Mucosa of descending colon (tissue), 3 donors: ENCODE results near the gene SF3A2. TPM values are rescaled to one million over a fixed set of nuclear protein-coding genes. Genes with fewer than 3 reads are reported as not detected.

ENCODE experiments used
- ATAC-seq: fragments of 200-7000 bp; cut with Tn5 transposase; one replicate; pipeline ENCODE4 v1.9.1; 2020; ENCODE audit warnings: mild to moderate bottlenecking, moderate library complexity
- DNase-seq, 3 donors: peaks; one replicate each; pipeline ENCODE4 v3.0.0-alpha.2; 2020
- H3K36me3 ChIP-seq: fragments of 200-600 bp; one replicate; pipeline ENCODE4 v1.8.0; 2021; ENCODE audit warnings: low read depth, mild to moderate bottlenecking
- H3K4me1 ChIP-seq: fragments of 200-600 bp; one replicate; pipeline ENCODE4 v1.8.0; 2021; ENCODE audit warnings: low read depth, mild to moderate bottlenecking
- H3K4me3 ChIP-seq: fragments of 200-600 bp; one replicate; pipeline ENCODE4 v1.8.0; 2021; ENCODE audit warnings: mild to moderate bottlenecking
- H3K9me3 ChIP-seq: fragments of 200-600 bp; one replicate; pipeline ENCODE4 v1.8.0; 2021; ENCODE audit warnings: mild to moderate bottlenecking
- CTCF ChIP-seq: fragments of 200-600 bp; IDR thresholded peaks from one replicate; pipeline ENCODE4 v1.8.0; 2022; ENCODE audit warnings: antibody characterized with exemption, mild to moderate bottlenecking
- intact Hi-C, 2 donors: fragments of 100-400 bp; cut with DNase I in 1 of 2; cut with micrococcal nuclease in 1 of 2; formaldehyde crosslinking; loops; one replicate each; pipeline versions ENCODE4 v1.11.0 to v1.11.1; 2022; cut with DNase I, micrococcal nuclease
- total RNA-seq, 3 donors: library from RNA; stranded (reverse); fragmentation: NEBNext Ultra II Directional in 2 of 3; extraction: Animal tissue kit (Norgen Biotek cat#: 25700) in 2 of 3; gene quantifications; one replicate each; pipeline versions ENCODE4 v1.2.1 to v1.2.4, GENCODE V29; 2021 to 2023
- donor health status: DM: no; HTN: no; CAD: no; lungs with moderate emphysema.
- donor health status: DM: no; HTN: no; CAD: no.
- donor health status: DM: no; HTN: yes; CAD: no.

The SF3A2 gene
- total RNA-seq, 3 donors from 2014 or later, result 60.6 to 81.2 (median 68.2) TPM

GRCh38 chr19:2274185-2274711, 37.6 kb downstream of the SF3A2 start:
- Histone ChIP-seq H3K9me3 (no peaks in the 10 kb centered on the region), H3K36me3 (no peaks in the 10 kb centered on the region), H3K4me1 (peaks cover 56% of the 10 kb centered on the region), H3K4me3 (no peak overlapping the region)
- intact Hi-C loops, result loop anchor here (5.0 to 10.0 kb wide), 2 partner anchors 37 to 119 kb away; partner anchors contain the start of genes AP3D1 (in 1 of the 2), PLEKHJ1 (in 1 of the 2) and SF3A2 (in 1 of the 2)
- TF ChIP-seq CTCF, result no peak
- DNase-seq, result peak in 1 of 3 donors; percentile 33
- no peak for ATAC-seq

GRCh38 chr19:2274931-2275535, 38.4 kb downstream of the SF3A2 start:
- Histone ChIP-seq H3K4me1 (peaks cover 56% of the 10 kb centered on the region), H3K9me3 (no peaks in the 10 kb centered on the region), H3K4me3 (no peak overlapping the region), H3K36me3 (no peaks in the 10 kb centered on the region)
- intact Hi-C loops, result loop anchor here (5.0 to 10.0 kb wide), 2 partner anchors 38 to 120 kb away; partner anchors contain the start of genes AP3D1 (in 1 of the 2), PLEKHJ1 (in 1 of the 2) and SF3A2 (in 1 of the 2)
- peak; percentile 39 for ATAC-seq
- TF ChIP-seq CTCF, result peak; percentile 51
- peak; percentile 73 to 84 (median 84) for DNase-seq

- Histone ChIP-seq H3K36me3 (no peaks in the 10 kb centered on the region), H3K4me1 (peaks cover 56% of the 10 kb centered on the region), H3K4me3 (no peak overlapping the region), H3K9me3 (no peaks in the 10 kb centered on the region)
- TF ChIP-seq CTCF, result no peak
- peak; percentile 63 to 78 (median 78) for DNase-seq
- intact Hi-C loops, result loop anchor here in 1 of 2 donors (10.0 kb wide), 1 partner anchor 121 kb away; the partner anchor contains the start of gene AP3D1
- ATAC-seq, result peak; percentile 67
Observed at GRCh38 chr19:2275588-2276428, 39.2 kb downstream of the SF3A2 start.

GRCh38 chr19:2276429-2276986, 39.9 kb downstream of the SF3A2 start:
- H3K4me1 ChIP-seq, result peaks cover 51% of the 10 kb centered on the region
- no peak overlapping the region for H3K4me3 ChIP-seq
- ATAC-seq, result no peak
- no peak for TF ChIP-seq CTCF
- no peak for DNase-seq
- intact Hi-C loops, result loop anchor here in 1 of 2 donors (10.0 kb wide), 1 partner anchor 122 kb away; the partner anchor contains the start of gene AP3D1
- no peaks in the 10 kb centered on the region for H3K9me3 ChIP-seq
- H3K36me3 ChIP-seq, result no peaks in the 10 kb centered on the region

GRCh38 chr19:2277138-2277537, 40.5 kb downstream of the SF3A2 start:
- ATAC-seq (no peak), DNase-seq (no peak)
- peaks cover 44% of the 10 kb centered on the region for H3K4me1 ChIP-seq
- H3K4me3 ChIP-seq, result no peak overlapping the region
- H3K36me3 ChIP-seq, result no peaks in the 10 kb centered on the region
- no peaks in the 10 kb centered on the region for H3K9me3 ChIP-seq
- TF ChIP-seq CTCF, result no peak
- intact Hi-C loops, result loop anchor here in 1 of 2 donors (10.0 kb wide), 1 partner anchor 122 kb away; the partner anchor contains the start of gene AP3D1
